K562 (cell line): Measurements from ENCODE around the gene KRT16. TPM values are rescaled to one million over a fixed set of nuclear protein-coding genes. Genes with fewer than 3 reads are reported as not detected.
A peak's percentile ranks its signal among the peaks of the same experiment; 100 is the strongest.

Source experiments
- ATAC-seq: fragments of 200-7000 bp; cut with Tn5 transposase; 3 replicates; pipeline ENCODE4 v1.9.1; 2020; ENCODE audit warnings: moderate library complexity
- BruUV-seq: library from RNA; stranded (reverse); fragments of 400-500 nt; replicated peaks from 2 replicates; lab custom pipeline; 2021; lab: Mats Ljungman, UMichigan
- CTCF ChIA-PET: fragments of 300-600 bp; formaldehyde crosslinking; extraction: SDS; loops from one replicate; lab custom pipeline; 2021; ENCODE audit warnings: low intra/inter-chr PET ratio; lab: Yijun Ruan, JAX
- POLR2A ChIA-PET: fragments of 300-600, 350-650 bp; sonication (Branson Sonifier 250); formaldehyde crosslinking; extraction: SDS; loops from one replicate; lab custom pipeline; 2021; ENCODE audit warnings: antibody characterized with exemption, inconsistent platforms; lab: Yijun Ruan, JAX
- DNase-seq, 4 experiments: peaks; one replicate each; pipeline versions ENCODE4 v3.0.0 to v3.0.0-alpha.2; 2011 to 2018; ENCODE audit warnings: low spot score in 3 of 4, mixed read lengths in 3 of 4; ENCODE audit errors: extremely low read depth in 1 of 4
- FAIRE-seq: peaks from 2 replicates; lab custom pipeline; 2011; peaks lifted over from hg19 to GRCh38; lab: Jason Lieb, UNC
- H2AFZ ChIP-seq: 2 replicates; pipeline ENCODE4 v1.6.0; 2011; ENCODE audit warnings: low read depth, low read length, control low read depth, inconsistent platforms
- H3K27ac ChIP-seq: fragments of 200-600 bp; 3 replicates; pipeline ENCODE4 v1.8.0; 2011; ENCODE audit warnings: low read depth, mild to moderate bottlenecking, control low read depth, inconsistent platforms, low read length, moderate library complexity, mixed read lengths; ENCODE audit errors: extremely low read depth
- H3K27me3 ChIP-seq, 2 experiments: fragments of 300-600 bp in 1 of 2; 2 replicates in 1 of 2; 3 replicates in 1 of 2; pipeline versions ENCODE4 v1.6.0 to v1.8.0; 2011; ENCODE audit warnings: inconsistent platforms in 2 of 2, low read length in 2 of 2, mild to moderate bottlenecking in 1 of 2, mixed read lengths in 1 of 2, moderate library complexity in 1 of 2; ENCODE audit not compliant: control insufficient read depth in 2 of 2, insufficient read depth in 2 of 2
- H3K36me3 ChIP-seq: fragments of 300-600 bp; 3 replicates; pipeline ENCODE4 v1.8.0; 2011; ENCODE audit warnings: mild to moderate bottlenecking, low read length, inconsistent platforms; ENCODE audit not compliant: control insufficient read depth, insufficient read depth
- H3K4me1 ChIP-seq, 2 experiments: fragments of 200-600 bp in 1 of 2; replicated peaks in 1 of 2; 2 replicates in 1 of 2; 3 replicates in 1 of 2; pipeline versions ENCODE4 v1.5.1 to v1.8.0; 2011; ENCODE audit warnings: inconsistent platforms in 2 of 2, low read length in 2 of 2, mild to moderate bottlenecking in 1 of 2, mixed read lengths in 1 of 2, moderate library complexity in 1 of 2; ENCODE audit not compliant: control insufficient read depth in 2 of 2, insufficient read depth in 2 of 2
- H3K4me2 ChIP-seq: 2 replicates; pipeline ENCODE4 v1.6.1; 2011; ENCODE audit warnings: low read length, control low read depth, inconsistent platforms, mixed read lengths; ENCODE audit not compliant: insufficient read depth
- H3K4me3 ChIP-seq: fragments of 200-600 bp; sonication (generic), shearing (Covaris generic); 2 replicates; pipeline ENCODE4 v1.5.1; 2016; ENCODE audit warnings: control low read depth, inconsistent platforms
- H3K79me2 ChIP-seq: fragments of 200-600 bp; 3 replicates; pipeline ENCODE4 v1.8.0; 2011; ENCODE audit warnings: low read length, inconsistent platforms; ENCODE audit not compliant: control insufficient read depth, insufficient read depth
- H3K9ac ChIP-seq, 2 experiments: 2 replicates each; pipeline versions ENCODE4 v1.6.0 to v1.6.1; 2011; ENCODE audit warnings: low read depth in 2 of 2, low read length in 2 of 2, control low read depth in 1 of 2, inconsistent platforms in 1 of 2, mild to moderate bottlenecking in 1 of 2, mixed read lengths in 1 of 2; ENCODE audit not compliant: insufficient read depth in 1 of 2
- H3K9me1 ChIP-seq: one replicate; pipeline ENCODE4 v1.6.0; 2011; ENCODE audit warnings: inconsistent platforms, mild to moderate bottlenecking, low read length, moderate library complexity; ENCODE audit not compliant: control insufficient read depth, insufficient read depth
- H3K9me3 ChIP-seq: replicated peaks from 2 replicates; pipeline ENCODE4 v1.5.1; 2011; ENCODE audit warnings: low read depth, low read length, inconsistent platforms; ENCODE audit not compliant: control insufficient read depth, insufficient read depth
- H4K20me1 ChIP-seq: replicated peaks from 2 replicates; pipeline ENCODE4 v1.6.1; 2011; ENCODE audit warnings: low read length, inconsistent platforms, mixed read lengths; ENCODE audit not compliant: control insufficient read depth, insufficient read depth
- DACH1 ChIP-seq: fragments of 450-650 bp; IDR thresholded peaks from 2 replicates; pipeline ENCODE4 v1.6.1; 2018; ENCODE audit not compliant: partially characterized antibody
- ELK3 ChIP-seq: fragments of 450-650 bp; formaldehyde crosslinking; IDR thresholded peaks from 2 replicates; pipeline ENCODE4 v1.4.0; 2020; ENCODE audit warnings: mild to moderate bottlenecking
- GTF3C2 ChIP-seq: IDR thresholded peaks from 3 replicates; pipeline ENCODE4 v1.6.1; 2011; ENCODE audit warnings: borderline replicate concordance, mild to moderate bottlenecking, moderate library complexity; ENCODE audit not compliant: insufficient read length; ENCODE audit errors: extremely low read depth
- HNRNPUL1 ChIP-seq: fragments of 200-400 bp; formaldehyde crosslinking; IDR thresholded peaks from 2 replicates; pipeline ENCODE4 v1.6.1; 2017; ENCODE audit warnings: low read length
- KHSRP ChIP-seq: fragments of 450-650 bp; IDR thresholded peaks from 2 replicates; pipeline ENCODE4 v1.6.1; 2017
- NCOA2 ChIP-seq, 2 experiments: fragments of 450-650 bp; IDR thresholded peaks; 2 replicates each; pipeline ENCODE4 v1.6.1; 2018; ENCODE audit warnings: mild to moderate bottlenecking in 2 of 2, moderate library complexity in 1 of 2; ENCODE audit not compliant: partially characterized antibody in 2 of 2
- NR1H2 ChIP-seq: sonication (generic); formaldehyde crosslinking; IDR thresholded peaks from 2 replicates; pipeline ENCODE4 v1.4.0; 2020; ENCODE audit warnings: mild to moderate bottlenecking, missing genetic modification reagents
- PML ChIP-seq: IDR thresholded peaks from 2 replicates; pipeline ENCODE4 v1.6.1; 2012; ENCODE audit warnings: low read length, inconsistent platforms
- RB1 ChIP-seq: fragments of 450-650 bp; IDR thresholded peaks from 2 replicates; pipeline ENCODE4 v1.6.1; 2017; ENCODE audit warnings: low read depth, mild to moderate bottlenecking
- SETDB1 ChIP-seq: IDR thresholded peaks from one replicate; pipeline ENCODE4 v1.6.1; 2012; ENCODE audit warnings: low read length, control low read depth, inconsistent platforms
- ZKSCAN1 ChIP-seq: fragments of 150-350 bp; IDR thresholded peaks from 2 replicates; pipeline ENCODE4 v1.6.1; 2016; ENCODE audit warnings: low read depth, low read length
- ZNF232 ChIP-seq: sonication (generic); formaldehyde crosslinking; IDR thresholded peaks from 2 replicates; pipeline ENCODE4 v1.8.0; 2022; ENCODE audit warnings: mild to moderate bottlenecking, missing genetic modification reagents
- ZNF253 ChIP-seq: fragments of 250-450 bp; sonication (Bioruptor Pico); conservative IDR thresholded peaks from 2 replicates; pipeline ENCODE4 v1.6.1; 2021; ENCODE audit warnings: mild to moderate bottlenecking
- ZNF639 ChIP-seq, 2 experiments: fragments of 200-800 bp in 1 of 2; sonication (Bioruptor generic) in 1 of 2; sonication (generic) in 1 of 2; formaldehyde crosslinking in 1 of 2; IDR thresholded peaks in 1 of 2; conservative IDR thresholded peaks in 1 of 2; 2 replicates each; pipeline versions ENCODE4 v1.5.0 to v1.6.1; 2016 to 2020; ENCODE audit warnings: missing compliant biosample characterization in 1 of 2, missing genetic modification characterization in 1 of 2, missing genetic modification reagents in 1 of 2
- WGBS: fragments of 100-300 bp; shearing (Covaris generic); methylation state at CpG from one replicate; pipeline ENCODE4 v1.1.6; 2016; ENCODE audit warnings: low coverage, mixed read lengths; ENCODE audit not compliant: insufficient coverage; ENCODE audit errors: missing lambda C conversion rate; 5-methylcytosine and 5-hydroxymethylcytosine counted together
- in situ Hi-C: fragments of 300-500 bp; cut with MboI; formaldehyde crosslinking; loops from 4 replicates; pipeline ENCODE4 v1.15.0; 2018; ENCODE audit warnings: inconsistent platforms, mixed read lengths
- intact Hi-C: fragments of 100-400 bp; cut with micrococcal nuclease; formaldehyde crosslinking; loops from 2 replicates; pipeline ENCODE4 v1.14.2; 2022
- polyA plus RNA-seq, 8 experiments: library from polyadenylated mRNA; depleted of rRNA in 4 of 8; stranded (reverse) in 5 of 8; unstranded in 3 of 8; fragments of >200 nt; fragmentation: Nextera tagmentation in 2 of 8; fragmentation: Illumina TruSeq in 1 of 8; extraction: Ambion mirVana in 2 of 8; extraction: Trizol in 1 of 8; gene quantifications; 2 replicates each; pipeline versions ENCODE4 v1.2.1 to v1.2.3, GENCODE V29; 2011 to 2014; ENCODE audit warnings: inconsistent platforms in 1 of 8, missing spikeins in 1 of 8
- total RNA-seq, 7 experiments: library from RNA; depleted of rRNA in 6 of 7; stranded (reverse); fragments of >200 nt in 6 of 7; fragmentation: Illumina TruSeq in 2 of 7; extraction: Trizol in 2 of 7; gene quantifications; 2 replicates each; pipeline versions ENCODE4 v1.2.1 to v1.2.3, GENCODE V29; 2011 to 2021; ENCODE audit warnings: low replicate concordance in 1 of 7

The KRT16 gene
- total and polyA plus RNA-seq, 9 of the 15 experiments (the other 6 are each of a cell fraction or from before 2014, with no cell fraction given), result 0.04 TPM; not detected in 8

GRCh38 chr17:41629826-41630670 is 17.5 kb upstream of the KRT16 start (continued):
- TF ChIP-seq PML (no peak), ZKSCAN1 (no peak), ZNF253 (CRISPR knock-in tag) (no peak), DACH1 (peak; percentile 41)

- no TSS peak for BruUV-seq
Observed at GRCh38 chr17:41629316-41629715, 16.7 kb upstream of the KRT16 start.

More at GRCh38 chr17:41629316-41629715, 16.7 kb upstream of the KRT16 start:
- H3K9me1 ChIP-seq, result no peaks in the 10 kb centered on the region
- no peak for ATAC-seq
- no peaks in the 10 kb centered on the region for H3K9me3 ChIP-seq
- no peak overlapping the region for H3K9ac ChIP-seq
- H3K4me2 ChIP-seq, result no peak overlapping the region
- TF ChIP-seq ELK3, result no peak
- no peak for TF ChIP-seq GTF3C2
- TF ChIP-seq ZNF639 (CRISPR knock-in tag; conservative IDR thresholded peaks at IDR 0.05 in 1 of 2, IDR thresholded peaks at IDR 0.05 in 1 of 2), result no peak
- no peak for TF ChIP-seq SETDB1
- no peak for TF ChIP-seq KHSRP
- no peak for TF ChIP-seq HNRNPUL1
- TF ChIP-seq NCOA2 (IDR thresholded peaks at IDR 0.05; ENCODE audit: partially characterized antibody in 2 of 2), result no peak
- no peak for TF ChIP-seq RB1
- TF ChIP-seq ZNF232 (CRISPR knock-in tag), result no peak
- TF ChIP-seq NR1H2, result no peak
- TF ChIP-seq, all 486 proteins: peak for 0
- Histone ChIP-seq H4K20me1 (peaks cover 5% of the 10 kb centered on the region; the same call in 1 of the 2 replicates), H3K79me2 (no peaks in the 10 kb centered on the region), H3K36me3 (no peaks in the 10 kb centered on the region), H2AFZ (no peak overlapping the region), H3K4me1 (peaks cover 3 to 26% of the 10 kb centered on the region in 2 experiments; a peak in 3 of 5 replicates), H3K4me3 (no peak overlapping the region), H3K27ac (no peak overlapping the region), H3K27me3 (peaks cover 0 to 26% of the 10 kb centered on the region in 2 experiments; a peak in 2 of 5 replicates)
- 12% methylated on average over 9 of the region's 10 CpGs for WGBS
- POLR2A ChIA-PET, result interaction anchor here (0.5 kb wide), 1 partner anchor 99 kb away, joined by 3 read pairs; no protein-coding TSS in a partner anchor
- no peak for FAIRE-seq
- in situ Hi-C loops, result no loop called here
- intact Hi-C loops, result no loop called here
- no peak for DNase-seq
- CTCF ChIA-PET, result no interaction called here
